ENCODE results near the gene SRSF10. TPM values are rescaled to one million over a fixed set of nuclear protein-coding genes. Genes with fewer than 3 reads are reported as not detected.
A peak's percentile ranks its signal among the peaks of the same experiment; 100 is the strongest.

The SRSF10 gene
- 100 to 1,000 TPM in 1 of 2 donors, 10 to 100 TPM in 1; 84.9 to 102 TPM for total RNA-seq
- 100 to 1,000 TPM; 239 to 296 (median 262) TPM for polyA plus RNA-seq (ENCODE audit: insufficient read length in 6 of 6)
- long read RNA-seq, donor 1, transcript SRSF10-212 (3 exons, 790 nt): major isoform, 29 of 75 reads
- long read RNA-seq, donor 1, transcript SRSF10-213 (4 exons, 3,957 nt): minor isoform, 5 of 75 reads
- long read RNA-seq, donor 1, partial matches to known transcripts: 22 of 75 reads
- long read RNA-seq, donor 1, other reads (novel, unspliced or antisense): 16 of 75 reads
- long read RNA-seq, donor 2, transcript SRSF10-212 (3 exons, 790 nt): major isoform, 19 of 65 reads
- long read RNA-seq, donor 2, partial matches to known transcripts: 8 of 65 reads
- long read RNA-seq, donor 2, other reads (novel, unspliced or antisense): 33 of 65 reads
- long read RNA-seq, donor 3, transcript SRSF10-212 (3 exons, 790 nt): major isoform, 7 of 30 reads
- long read RNA-seq, donor 3, partial matches to known transcripts: 12 of 30 reads
- long read RNA-seq, donor 3, other reads (novel, unspliced or antisense): 7 of 30 reads
- long read RNA-seq, donor 4, partial matches to known transcripts: 0 of 6 reads
- long read RNA-seq, donor 4, other reads (novel, unspliced or antisense): 2 of 6 reads
- long read RNA-seq, donor 5, transcript SRSF10-212 (3 exons, 790 nt): major isoform, 13 of 36 reads
- long read RNA-seq, donor 5, partial matches to known transcripts: 14 of 36 reads
- long read RNA-seq, donor 5, other reads (novel, unspliced or antisense): 5 of 36 reads
- long read RNA-seq, donor 6, transcript SRSF10-212 (3 exons, 790 nt): major isoform, 10 of 76 reads
- long read RNA-seq, donor 6, partial matches to known transcripts: 28 of 76 reads
- long read RNA-seq, donor 6, other reads (novel, unspliced or antisense): 29 of 76 reads
- long read RNA-seq, donor 7, transcript SRSF10-212 (3 exons, 790 nt): major isoform, 10 of 24 reads
- long read RNA-seq, donor 7, partial matches to known transcripts: 0 of 24 reads
- long read RNA-seq, donor 7, other reads (novel, unspliced or antisense): 12 of 24 reads
- long read RNA-seq, donor 8, transcript SRSF10-212 (3 exons, 790 nt): major isoform, 6 of 27 reads
- long read RNA-seq, donor 8, partial matches to known transcripts: 9 of 27 reads
- long read RNA-seq, donor 8, other reads (novel, unspliced or antisense): 9 of 27 reads
- long read RNA-seq, donor 9: 0 reads
- long read RNA-seq, donor 10, transcript SRSF10-212 (3 exons, 790 nt): major isoform, 7 of 15 reads
- long read RNA-seq, donor 10, partial matches to known transcripts: 1 of 15 reads
- long read RNA-seq, donor 10, other reads (novel, unspliced or antisense): 7 of 15 reads
- long read RNA-seq, donor 11, transcript SRSF10-212 (3 exons, 790 nt): major isoform, 7 of 33 reads
- long read RNA-seq, donor 11, partial matches to known transcripts: 5 of 33 reads
- long read RNA-seq, donor 11, other reads (novel, unspliced or antisense): 16 of 33 reads
- long read RNA-seq, donor 12, transcript SRSF10-212 (3 exons, 790 nt): major isoform, 13 of 35 reads
- long read RNA-seq, donor 12, partial matches to known transcripts: 13 of 35 reads
- long read RNA-seq, donor 12, other reads (novel, unspliced or antisense): 5 of 35 reads

DNA sequence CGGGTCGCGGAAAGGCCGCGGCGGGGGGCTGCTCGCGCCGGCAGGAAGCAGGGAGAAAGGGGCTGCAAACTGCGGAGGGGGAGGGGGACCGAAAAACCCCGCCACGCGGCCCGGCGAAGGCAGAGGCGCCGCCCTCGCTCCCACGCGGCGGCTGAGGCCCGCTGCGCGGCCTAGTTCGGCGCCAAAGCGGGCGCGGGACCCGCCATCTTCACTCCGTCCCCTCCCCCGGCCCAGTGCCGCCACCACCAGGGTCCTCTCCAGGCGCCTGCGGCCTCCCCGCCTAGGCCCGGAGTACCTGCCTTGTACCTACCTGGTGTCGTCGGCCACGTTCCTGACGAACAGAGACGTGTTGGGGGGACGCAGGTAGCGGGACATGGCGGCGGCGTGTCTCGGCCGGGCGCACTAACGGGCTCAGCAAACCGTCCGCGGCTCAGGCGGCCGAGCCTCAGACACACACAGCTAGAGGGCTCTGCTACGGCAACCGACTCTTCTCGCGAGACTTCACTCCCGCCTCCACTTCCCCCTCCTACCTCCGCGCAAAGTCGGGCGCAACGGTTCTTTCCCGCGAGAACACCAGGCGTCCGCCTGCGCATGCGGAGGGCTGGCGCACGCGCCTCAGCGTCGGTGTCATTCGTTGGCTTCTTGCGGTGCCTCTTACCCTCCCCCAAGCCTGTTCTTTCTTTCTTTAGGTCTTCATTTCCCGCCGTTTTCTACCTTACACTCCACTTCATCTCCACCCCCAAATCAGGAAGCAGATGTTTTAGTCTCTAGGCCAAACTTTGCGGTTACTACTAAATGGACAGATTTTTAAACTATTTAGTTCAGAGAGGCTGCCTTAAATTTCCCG is at the start of gene SRSF10:
TSS of gene SRSF10 (minus strand) at position 447 of the 847 bp plus-strand sequence. CDS start at position 375, 72 bp downstream.
- H3K27me3 ChIP-seq: no peaks in the 10 kb centered on the region
- peaks cover 30 to 51% of the 10 kb centered on the region in 2 donors for H3K4me1 ChIP-seq
- intact Hi-C loops (cut with DNase I): no loop called here
- TF ChIP-seq, protein P1, sequence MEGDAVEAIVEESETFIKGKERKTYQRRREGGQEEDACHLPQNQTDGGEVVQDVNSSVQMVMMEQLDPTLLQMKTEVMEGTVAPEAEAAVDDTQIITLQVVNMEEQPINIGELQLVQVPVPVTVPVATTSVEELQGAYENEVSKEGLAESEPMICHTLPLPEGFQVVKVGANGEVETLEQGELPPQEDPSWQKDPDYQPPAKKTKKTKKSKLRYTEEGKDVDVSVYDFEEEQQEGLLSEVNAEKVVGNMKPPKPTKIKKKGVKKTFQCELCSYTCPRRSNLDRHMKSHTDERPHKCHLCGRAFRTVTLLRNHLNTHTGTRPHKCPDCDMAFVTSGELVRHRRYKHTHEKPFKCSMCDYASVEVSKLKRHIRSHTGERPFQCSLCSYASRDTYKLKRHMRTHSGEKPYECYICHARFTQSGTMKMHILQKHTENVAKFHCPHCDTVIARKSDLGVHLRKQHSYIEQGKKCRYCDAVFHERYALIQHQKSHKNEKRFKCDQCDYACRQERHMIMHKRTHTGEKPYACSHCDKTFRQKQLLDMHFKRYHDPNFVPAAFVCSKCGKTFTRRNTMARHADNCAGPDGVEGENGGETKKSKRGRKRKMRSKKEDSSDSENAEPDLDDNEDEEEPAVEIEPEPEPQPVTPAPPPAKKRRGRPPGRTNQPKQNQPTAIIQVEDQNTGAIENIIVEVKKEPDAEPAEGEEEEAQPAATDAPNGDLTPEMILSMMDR (IDR thresholded peaks at IDR 0.05): peak in 1 of 2 donors; percentile 51
- H3K27ac ChIP-seq: peak within 1 kb of the TSS; percentile 97
- H3K36me3 ChIP-seq: no peaks in the 10 kb centered on the region
- DNase-seq: peak; percentile 98 to 100 (median 99)
- no peaks in the 10 kb centered on the region for H3K9me3 ChIP-seq
- peak within 1 kb of the TSS; percentile 77 to 94 for H3K4me3 ChIP-seq
- ATAC-seq: peak; percentile 94

DNA sequence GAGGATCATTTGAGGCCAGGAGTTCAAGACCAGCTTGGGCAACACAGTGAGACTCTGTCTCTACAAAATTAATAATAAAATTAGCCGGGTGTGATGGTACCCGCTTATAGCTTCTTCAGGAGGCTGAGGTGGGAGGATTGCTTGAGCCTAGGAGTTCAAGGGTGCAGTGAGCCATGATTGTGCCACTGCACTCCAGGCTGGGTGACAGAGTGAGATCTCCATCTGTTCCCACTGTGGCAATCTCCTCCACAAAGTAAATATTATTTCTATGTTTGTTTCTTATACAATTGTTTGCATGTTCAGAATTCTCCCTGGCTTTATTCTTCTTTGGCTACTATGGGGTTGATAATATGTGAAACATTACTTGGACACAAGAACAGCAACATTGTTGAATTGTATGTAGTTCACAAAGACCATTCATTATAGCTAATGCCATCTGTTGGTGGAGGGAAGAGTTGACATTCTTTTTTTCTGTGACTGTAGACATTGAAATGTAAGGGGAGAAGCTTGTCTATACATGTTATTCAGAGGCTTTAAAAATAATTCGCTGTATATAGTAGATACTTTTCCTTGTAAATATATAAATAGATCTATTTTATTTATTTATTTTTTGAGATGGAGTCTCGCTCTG is 47.8 kb upstream of the SRSF10 start:
- DNase-seq (peak in 1 of 4 donors; percentile 67), ATAC-seq (peak; percentile 88)
- Histone ChIP-seq H3K27ac (no peak overlapping the region), H3K27me3 (no peaks in the 10 kb centered on the region), H3K4me1 (no peaks in the 10 kb centered on the region), H3K4me3 (no peak overlapping the region), H3K9me3 (no peaks in the 10 kb centered on the region), H3K36me3 (no peaks in the 10 kb centered on the region)
- intact Hi-C loops (cut with DNase I): no loop called here
- TF ChIP-seq, protein P1 (IDR thresholded peaks at IDR 0.05): peak in 1 of 2 donors; percentile 53

DNA sequence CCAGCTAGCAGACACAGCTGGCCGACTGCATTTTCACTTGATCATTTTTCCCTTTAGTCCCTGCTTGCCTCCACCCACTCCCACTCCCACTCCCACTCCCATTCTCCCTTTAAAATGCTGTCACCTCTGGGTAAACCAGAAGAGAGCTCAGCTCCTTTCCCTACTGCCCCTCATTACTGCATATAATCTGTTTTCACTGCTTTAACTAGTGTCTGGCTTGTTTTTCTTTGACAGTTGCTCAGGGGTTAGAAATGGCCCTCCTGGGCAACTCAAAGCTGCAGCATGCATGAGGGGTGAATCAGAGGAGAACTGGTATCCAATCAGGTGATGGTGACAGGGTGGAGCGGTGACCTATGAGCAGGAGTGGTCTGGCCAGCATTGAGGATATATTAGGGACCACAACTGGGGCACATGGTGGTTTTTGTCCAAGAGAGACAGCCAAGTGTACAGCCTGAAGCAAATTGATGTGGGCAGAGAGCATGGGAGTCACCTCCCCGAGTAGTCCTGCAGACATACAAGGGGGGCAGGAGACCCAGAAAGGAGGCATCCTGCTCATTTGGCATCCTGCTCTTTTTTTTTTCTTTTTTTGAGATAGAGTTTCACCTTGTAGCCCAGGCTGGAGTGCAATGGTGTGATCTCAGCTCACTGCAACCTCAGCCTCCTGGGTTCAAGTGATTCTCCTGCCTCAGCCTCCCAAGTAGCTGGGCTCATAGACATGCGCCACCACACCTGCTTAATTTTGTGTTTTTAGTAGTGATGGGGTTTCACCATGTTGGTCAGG is 42.6 kb upstream of the SRSF10 start:
- TF ChIP-seq, protein P1 (IDR thresholded peaks at IDR 0.05): no peak
- intact Hi-C loops (cut with DNase I): no loop called here
- no peak overlapping the region for H3K27ac ChIP-seq

More for the DNA sequence above, 42.6 kb upstream of the SRSF10 start:
- ATAC-seq (no peak), DNase-seq (no peak)
- Histone ChIP-seq H3K36me3 (no peaks in the 10 kb centered on the region), H3K9me3 (no peaks in the 10 kb centered on the region), H3K4me1 (peaks cover 0 to 9% of the 10 kb centered on the region in 2 donors), H3K27me3 (no peaks in the 10 kb centered on the region), H3K4me3 (no peak overlapping the region)
